Mesendoderm (in vitro differentiated cells): Measurements from ENCODE around the gene PKNOX2.

ENCODE experiments used
- DNase-seq: peaks from one replicate; pipeline ENCODE4 v3.0.0; 2013
- H2AK5ac ChIP-seq: 2 replicates; pipeline ENCODE4 v1.6.1; 2013; ENCODE audit warnings: low read length, inconsistent platforms
- H2BK120ac ChIP-seq: 2 replicates; pipeline ENCODE4 v1.6.1; 2013; ENCODE audit warnings: low read depth, mild to moderate bottlenecking, low read length, moderate library complexity, mixed read lengths
- H2BK15ac ChIP-seq: replicated peaks from 2 replicates; pipeline ENCODE4 v1.6.1; 2013; ENCODE audit warnings: low read depth, mild to moderate bottlenecking, moderate library complexity
- H2BK5ac ChIP-seq: 2 replicates; pipeline ENCODE4 v1.6.1; 2013; ENCODE audit warnings: low read length, inconsistent platforms
- H3K18ac ChIP-seq: 2 replicates; pipeline ENCODE4 v1.6.1; 2013; ENCODE audit warnings: mild to moderate bottlenecking, low read length, mixed read lengths
- H3K23ac ChIP-seq: one replicate; pipeline ENCODE4 v1.6.1; 2013; ENCODE audit warnings: low read length
- H3K27ac ChIP-seq: 2 replicates; pipeline ENCODE4 v1.5.1; 2013; ENCODE audit warnings: low read depth, mild to moderate bottlenecking, inconsistent platforms, low read length, moderate library complexity
- H3K27me3 ChIP-seq: 2 replicates; pipeline ENCODE4 v1.6.1; 2013; ENCODE audit warnings: low read length, control low read depth, mild to moderate bottlenecking, inconsistent platforms; ENCODE audit not compliant: insufficient read depth, poor library complexity
- H3K36me3 ChIP-seq: 2 replicates; pipeline ENCODE4 v1.6.1; 2013; ENCODE audit warnings: low read length, inconsistent platforms; ENCODE audit not compliant: control insufficient read depth, insufficient read depth
- H3K4ac ChIP-seq: one replicate; pipeline ENCODE4 v1.6.1; 2013; ENCODE audit warnings: low read depth, mild to moderate bottlenecking, low read length, moderate library complexity
- H3K4me1 ChIP-seq: 2 replicates; pipeline ENCODE4 v1.6.1; 2013; ENCODE audit warnings: low read depth, low read length, inconsistent platforms; ENCODE audit not compliant: control insufficient read depth
- H3K4me2 ChIP-seq: 2 replicates; pipeline ENCODE4 v1.6.1; 2013; ENCODE audit warnings: low read length
- H3K4me3 ChIP-seq: 2 replicates; pipeline ENCODE4 v1.5.1; 2013; ENCODE audit warnings: mild to moderate bottlenecking, low read length
- H3K56ac ChIP-seq: one replicate; pipeline ENCODE4 v1.6.1; 2013; ENCODE audit warnings: low read length
- H3K79me1 ChIP-seq: 2 replicates; pipeline ENCODE4 v1.6.1; 2013; ENCODE audit warnings: low read length, inconsistent platforms
- H3K79me2 ChIP-seq: 2 replicates; pipeline ENCODE4 v1.6.1; 2013; ENCODE audit warnings: mild to moderate bottlenecking, low read length; ENCODE audit not compliant: control insufficient read depth, insufficient read depth
- H3K9ac ChIP-seq: 2 replicates; pipeline ENCODE4 v1.6.1; 2013; ENCODE audit warnings: low read length, inconsistent platforms
- H4K5ac ChIP-seq: one replicate; pipeline ENCODE4 v1.6.1; 2013; ENCODE audit warnings: low read length
- H4K8ac ChIP-seq: one replicate; pipeline ENCODE4 v1.6.1; 2013; ENCODE audit warnings: low read depth, mild to moderate bottlenecking, control low read depth, low read length, moderate library complexity
- WGBS: extraction: QIAGEN DNeasy Blood & Tissue Kit; methylation state at CpG from one replicate; pipeline ENCODE4 v1.1.7; 2013; ENCODE audit warnings: low lambda C conversion rate, missing lambda C conversion rate; ENCODE audit not compliant: insufficient coverage; ENCODE audit errors: extremely low coverage; 5-methylcytosine and 5-hydroxymethylcytosine counted together

PKNOX2 gene

DNA sequence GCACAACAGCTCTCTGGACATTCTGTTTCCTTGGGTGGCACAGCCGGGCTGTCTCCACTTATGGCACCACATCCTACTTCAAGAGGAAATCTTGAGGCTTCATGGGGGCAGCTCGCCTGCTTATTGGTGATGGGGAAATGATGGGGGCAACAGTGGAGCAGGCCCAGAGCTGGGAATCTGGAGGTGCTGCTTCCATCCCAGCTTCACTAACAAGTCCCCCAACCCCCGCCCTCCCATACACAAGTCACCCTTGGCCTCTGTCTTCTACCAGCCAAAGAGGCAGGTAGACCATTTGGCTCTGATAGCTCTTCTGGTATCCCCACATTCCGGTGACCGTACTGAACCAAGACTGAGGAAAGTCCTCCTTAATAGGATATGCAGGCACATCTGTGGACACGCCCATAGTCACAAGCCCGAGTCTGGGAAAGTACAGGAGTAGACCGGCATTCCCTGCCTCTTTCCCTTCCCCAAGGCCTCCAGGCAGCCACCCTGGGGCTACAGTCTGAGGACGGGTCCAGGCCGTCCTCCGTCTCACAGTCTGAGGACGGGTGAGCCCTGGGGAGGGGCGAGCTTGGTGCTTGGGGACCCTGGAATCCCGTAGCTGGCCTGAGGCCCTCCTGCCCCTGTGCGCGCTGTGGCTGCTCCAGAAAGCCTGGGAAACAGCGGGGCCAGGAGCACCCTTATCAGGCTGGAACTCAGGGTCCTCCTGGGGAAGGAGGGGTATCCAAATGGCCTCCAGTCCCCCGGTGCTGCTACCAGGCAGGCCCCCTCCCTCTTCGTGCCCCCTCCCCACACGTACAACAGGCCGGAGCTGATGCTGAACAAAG, 185.9 kb downstream of the PKNOX2 start:
- Histone ChIP-seq H2BK5ac (no peak overlapping the region), H3K4me1 (peaks cover 5% of the 10 kb centered on the region), H3K4ac (no peak overlapping the region), H3K9ac (no peak overlapping the region), H3K56ac (no peak overlapping the region), H4K8ac (no peak overlapping the region), H2BK15ac (no peak overlapping the region), H2BK120ac (no peak overlapping the region), H3K79me2 (no peaks in the 10 kb centered on the region), H4K5ac (no peak overlapping the region), H3K4me3 (no peak overlapping the region), H3K36me3 (no peaks in the 10 kb centered on the region), H3K27ac (no peak overlapping the region), H3K23ac (no peak overlapping the region), H3K27me3 (no peaks in the 10 kb centered on the region), H3K79me1 (no peaks in the 10 kb centered on the region), H2AK5ac (no peak overlapping the region), H3K18ac (no peak overlapping the region), H3K4me2 (no peak overlapping the region)
- no peak for DNase-seq
- WGBS, result no CpG with 5 or more reads among the region's 21 CpGs

DNA sequence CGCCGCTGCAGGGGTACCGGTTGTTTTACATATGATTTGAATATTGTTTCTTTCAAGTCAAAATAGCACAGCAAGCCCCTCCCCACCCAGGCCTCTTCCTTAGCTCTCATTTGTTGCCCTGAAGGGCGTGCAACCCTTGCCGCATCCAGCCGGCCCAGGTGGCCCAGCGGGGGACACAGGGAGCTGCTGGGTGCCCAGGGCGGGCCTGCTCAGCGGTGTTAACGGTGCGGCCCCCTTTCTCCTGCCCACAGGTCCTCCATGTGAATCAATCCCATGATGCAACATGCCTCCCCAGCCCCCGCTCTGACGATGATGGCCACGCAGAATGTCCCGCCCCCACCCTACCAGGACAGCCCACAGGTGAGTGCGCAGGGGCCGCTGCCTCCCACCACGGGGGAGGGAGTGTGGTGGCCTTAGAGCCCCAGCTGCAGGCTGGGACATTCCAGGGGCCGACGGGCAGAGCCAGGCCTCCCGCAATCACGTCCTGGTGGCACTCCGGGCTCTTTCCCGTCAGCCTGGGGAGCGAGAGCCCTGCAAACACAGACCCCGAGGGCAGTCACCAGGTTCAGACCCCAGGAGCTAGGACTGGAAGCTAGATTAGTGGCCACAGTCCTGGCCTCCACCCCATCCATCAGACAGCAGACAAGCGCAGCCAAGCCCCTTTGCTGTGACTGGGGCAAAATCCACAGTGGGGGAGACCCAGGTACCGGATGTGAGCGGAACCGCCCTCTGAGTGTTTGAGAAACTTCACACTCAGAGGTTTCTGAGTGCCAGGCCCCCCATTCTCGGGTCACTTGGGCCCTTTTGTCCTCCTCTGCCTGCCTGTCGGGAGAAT, 186.7 kb downstream of the PKNOX2 start:
- H3K79me1 ChIP-seq, result no peaks in the 10 kb centered on the region
- no peak overlapping the region for H3K27ac ChIP-seq
- no peaks in the 10 kb centered on the region for H3K36me3 ChIP-seq
- no peak overlapping the region for H3K4me3 ChIP-seq
- H3K4me1 ChIP-seq, result peaks cover 5% of the 10 kb centered on the region
- H3K79me2 ChIP-seq, result no peaks in the 10 kb centered on the region
- no peak overlapping the region for H4K8ac ChIP-seq
- H3K18ac ChIP-seq, result no peak overlapping the region
- H3K56ac ChIP-seq, result no peak overlapping the region
- no peak overlapping the region for H3K4ac ChIP-seq
- no peak overlapping the region for H3K9ac ChIP-seq
- H3K4me2 ChIP-seq, result no peak overlapping the region
- no CpG with 5 or more reads among the region's 32 CpGs for WGBS
- H3K27me3 ChIP-seq, result no peaks in the 10 kb centered on the region
- H3K23ac ChIP-seq, result no peak overlapping the region
- no peak overlapping the region for H2BK120ac ChIP-seq
- no peak overlapping the region for H2BK5ac ChIP-seq
- DNase-seq, result no peak
- H2AK5ac ChIP-seq, result no peak overlapping the region
- no peak overlapping the region for H2BK15ac ChIP-seq
- no peak overlapping the region for H4K5ac ChIP-seq

- Histone ChIP-seq H4K5ac (no peak overlapping the region), H4K8ac (no peak overlapping the region), H2BK5ac (no peak overlapping the region), H3K36me3 (no peaks in the 10 kb centered on the region), H3K18ac (no peak overlapping the region), H3K27me3 (no peaks in the 10 kb centered on the region), H3K79me1 (no peaks in the 10 kb centered on the region), H3K56ac (no peak overlapping the region), H2AK5ac (no peak overlapping the region), H3K79me2 (no peaks in the 10 kb centered on the region), H2BK15ac (no peak overlapping the region), H3K23ac (no peak overlapping the region), H3K4ac (no peak overlapping the region), H3K9ac (no peak overlapping the region), H2BK120ac (no peak overlapping the region), H3K4me2 (no peak overlapping the region), H3K4me1 (peaks cover 5% of the 10 kb centered on the region), H3K27ac (no peak overlapping the region), H3K4me3 (no peak overlapping the region)
- DNase-seq, result no peak
- WGBS, result no CpG with 5 or more reads among the region's 6 CpGs
Observed at GRCh38 chr11:125351868-125352250, 187.3 kb downstream of the PKNOX2 start.

DNA sequence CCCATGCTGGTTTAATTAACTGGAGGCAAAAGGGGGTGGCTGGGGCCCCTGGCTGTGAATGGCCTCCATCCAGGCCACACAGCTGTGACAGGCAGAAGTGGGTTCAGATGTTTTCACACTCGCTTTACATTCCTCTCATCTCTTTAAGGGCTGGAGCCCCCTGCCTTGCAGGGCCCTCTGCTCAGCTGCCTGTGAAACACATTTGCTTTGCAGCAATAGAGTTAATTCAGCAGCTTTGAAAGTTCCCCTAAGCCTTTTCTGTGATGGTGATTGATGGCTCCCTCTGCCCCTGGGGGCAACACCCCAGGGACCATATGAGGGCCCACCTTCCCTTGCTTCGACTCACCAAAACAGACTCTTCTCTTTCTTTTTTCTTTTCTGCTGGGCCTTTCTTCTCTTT, 192.2 kb downstream of the PKNOX2 start:
- no peaks in the 10 kb centered on the region for H3K79me2 ChIP-seq
- H3K4me2 ChIP-seq, result no peak overlapping the region
- no peak overlapping the region for H2AK5ac ChIP-seq
- no peak overlapping the region for H4K8ac ChIP-seq
- H3K4me1 ChIP-seq, result no peaks in the 10 kb centered on the region
- no peak overlapping the region for H2BK5ac ChIP-seq
- no peak overlapping the region for H4K5ac ChIP-seq
- H3K9ac ChIP-seq, result no peak overlapping the region
- no peak overlapping the region for H3K4me3 ChIP-seq
- no CpG with 5 or more reads among the region's 2 CpGs for WGBS
- no peaks in the 10 kb centered on the region for H3K36me3 ChIP-seq
- no peak overlapping the region for H3K23ac ChIP-seq
- H3K79me1 ChIP-seq, result no peaks in the 10 kb centered on the region
- H3K4ac ChIP-seq, result no peak overlapping the region
- no peak overlapping the region for H3K18ac ChIP-seq
- H3K56ac ChIP-seq, result no peak overlapping the region
- no peak overlapping the region for H2BK15ac ChIP-seq
- H3K27ac ChIP-seq, result no peak overlapping the region
- no peak overlapping the region for H2BK120ac ChIP-seq
- peak; percentile 34 for DNase-seq
- no peaks in the 10 kb centered on the region for H3K27me3 ChIP-seq

DNA sequence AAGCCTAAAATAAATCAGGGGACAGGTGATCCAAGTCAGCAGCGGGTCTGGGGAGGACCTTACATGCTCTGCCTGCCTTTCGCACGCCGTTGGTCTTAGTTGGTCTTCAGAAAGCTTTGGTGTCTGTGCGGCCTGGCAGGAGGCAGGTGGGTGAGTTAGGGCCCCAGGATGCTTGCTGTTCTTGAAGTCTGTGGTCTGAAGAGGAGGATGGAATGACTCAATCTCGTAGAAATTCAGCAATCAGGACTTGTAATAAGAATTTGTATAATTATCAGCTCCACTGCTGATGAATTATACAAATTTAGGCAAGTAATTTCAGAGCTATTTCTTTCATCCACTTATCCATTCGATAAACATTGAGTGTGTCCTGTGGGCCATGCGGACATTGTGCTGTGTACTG, 193.0 kb downstream of the PKNOX2 start:
- no peaks in the 10 kb centered on the region for H3K36me3 ChIP-seq
- no peak overlapping the region for H2AK5ac ChIP-seq
- no peak overlapping the region for H3K27ac ChIP-seq
- WGBS, result no CpG with 5 or more reads among the region's 8 CpGs
- no peak overlapping the region for H4K5ac ChIP-seq
- H3K4ac ChIP-seq, result no peak overlapping the region
- no peaks in the 10 kb centered on the region for H3K27me3 ChIP-seq
- no peak overlapping the region for H3K9ac ChIP-seq
- no peak for DNase-seq
- no peak overlapping the region for H3K4me2 ChIP-seq
- H3K56ac ChIP-seq, result no peak overlapping the region
- no peak overlapping the region for H2BK5ac ChIP-seq
- H2BK120ac ChIP-seq, result no peak overlapping the region
- H3K79me2 ChIP-seq, result no peaks in the 10 kb centered on the region
- no peak overlapping the region for H3K23ac ChIP-seq
- H4K8ac ChIP-seq, result no peak overlapping the region
- no peak overlapping the region for H3K4me3 ChIP-seq
- H3K4me1 ChIP-seq, result no peaks in the 10 kb centered on the region
- H3K79me1 ChIP-seq, result no peaks in the 10 kb centered on the region
- H2BK15ac ChIP-seq, result no peak overlapping the region
- H3K18ac ChIP-seq, result no peak overlapping the region
